Measurements from ENCODE around the gene UBFD1.

Gene UBFD1

DNA sequence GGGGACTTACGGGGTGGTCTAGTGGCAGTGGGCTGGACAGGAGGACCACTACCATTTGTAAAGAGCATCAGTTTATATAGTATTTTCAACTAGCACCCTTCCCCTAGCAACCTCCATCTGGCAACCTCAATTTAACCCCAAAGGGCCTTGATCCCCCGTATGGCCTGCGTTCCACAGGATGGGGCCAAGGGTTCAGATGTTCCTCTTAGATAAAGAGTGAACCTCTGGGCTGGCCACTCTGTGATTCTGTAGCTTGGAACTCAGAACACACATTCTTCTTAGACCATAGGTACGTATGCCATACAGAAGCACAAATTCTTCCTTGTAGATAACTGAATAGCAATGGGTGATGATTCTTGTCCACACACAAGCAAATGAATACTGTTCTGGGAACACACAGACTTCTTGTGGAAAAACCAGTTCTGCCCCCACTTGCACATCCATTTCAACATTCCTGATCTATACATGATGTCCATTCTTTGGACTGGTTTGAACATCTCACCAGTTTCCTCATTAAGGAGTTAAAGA lies 45.3 kb upstream of the UBFD1 start:
- H3K27me3 ChIP-seq: no peaks in the 10 kb centered on the region
- TF ChIP-seq Cebpa-rat (IDR thresholded peaks at IDR 0.05): no peak
- 0 out of 22 replicates have a peak overlapping the region, but pooled peaks of 1 of the 11 experiments have one; percentile 25 for H3K27ac ChIP-seq
- peaks cover 23 to 30% (median 25%) of the 10 kb centered on the region in 11 experiments; a peak in 21 of 22 replicates for H4K20me1 ChIP-seq
- no peak overlapping the region for H3K4me3 ChIP-seq
- no peak overlapping the region for H3K4me2 ChIP-seq
- no peaks in the 10 kb centered on the region for H3K9me3 ChIP-seq (replicated peaks in 1 of 11)
- no peak overlapping the region for H3K9ac ChIP-seq
- H3K36me3 ChIP-seq: peaks cover 0 to 25% (median 10%) of the 10 kb centered on the region in 11 experiments; a peak in 12 of 22 replicates
- peaks cover 46 to 68% (median 57%) of the 10 kb centered on the region in 10 experiments for H3K4me1 ChIP-seq

DNA sequence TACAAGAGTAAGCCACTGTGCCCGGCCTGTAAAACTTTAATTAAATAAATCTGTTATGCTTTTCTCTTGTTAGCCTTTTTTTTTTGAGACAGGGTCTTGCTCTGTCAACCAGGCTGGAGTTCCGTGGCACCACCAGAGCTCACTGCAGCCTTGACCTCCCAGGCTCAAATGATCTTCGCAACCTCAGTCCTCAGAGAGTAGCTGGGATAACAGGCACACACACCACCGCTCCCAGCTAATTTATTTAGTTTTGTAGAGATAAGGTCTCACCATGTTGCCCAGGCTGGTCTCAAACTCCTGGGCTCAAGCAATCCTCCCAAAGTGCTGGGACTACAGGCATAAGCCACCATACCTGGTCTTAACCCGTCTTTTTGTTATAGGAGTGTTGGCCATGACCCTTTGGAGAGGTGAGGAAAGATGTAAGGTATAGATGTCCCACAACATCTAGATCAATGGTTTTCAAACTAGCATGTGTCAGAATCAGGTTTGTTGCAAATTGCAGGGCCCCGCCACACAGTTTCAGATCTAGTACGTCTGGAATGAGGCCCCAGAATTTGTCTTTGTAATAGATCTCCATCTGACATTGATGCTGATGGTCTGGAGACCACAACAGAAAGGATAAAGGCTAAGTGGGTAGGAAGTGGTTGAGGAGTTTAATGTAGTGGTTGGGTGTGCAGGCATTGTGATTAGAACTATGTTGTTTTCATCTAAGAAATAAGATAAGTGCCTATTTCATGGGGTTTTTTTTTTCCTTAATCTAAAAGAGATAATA lies 43.0 kb upstream of the UBFD1 start:
- H3K4me2 ChIP-seq: peak overlapping the region in 7 of 11 experiments; percentile 9 to 84 (median 49); a peak in 11 of 22 replicates
- peak overlapping the region in 3 of 11 experiments; percentile 19 to 30 (median 27); a peak in 3 of 22 replicates for H3K27ac ChIP-seq

DNA sequence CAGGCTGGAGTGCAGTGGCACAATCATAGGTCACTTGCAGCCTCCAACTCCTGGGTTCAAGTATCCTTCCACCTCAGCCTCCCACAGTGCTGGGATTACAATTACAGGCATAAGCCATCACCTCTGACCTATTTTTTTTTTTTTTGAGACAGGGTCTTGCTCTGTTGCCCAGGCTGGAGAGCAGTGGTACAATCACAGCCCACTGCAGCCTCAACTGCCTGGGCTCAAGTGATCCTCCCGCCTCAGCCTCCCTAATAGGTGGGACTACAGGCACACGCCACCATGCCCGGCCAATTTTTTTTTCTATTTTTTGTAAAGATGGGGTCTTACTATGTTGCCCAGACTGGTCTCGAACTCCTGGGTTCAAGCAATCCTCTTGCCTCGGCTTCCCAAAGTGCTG lies 41.6 kb upstream of the UBFD1 start:
- no peak for TF ChIP-seq Cebpa-rat (IDR thresholded peaks at IDR 0.05)
- H3K9ac ChIP-seq: peak overlapping the region in 8 of 11 experiments; percentile 45 to 75 (median 52); a peak in 7 of 22 replicates
- 0 out of 22 replicates have a peak, but pooled peaks cover 0 to 4% (median 0%) of the 10 kb centered on the region in 11 experiments for H4K20me1 ChIP-seq
- H3K4me1 ChIP-seq: peaks cover 59 to 84% (median 70%) of the 10 kb centered on the region in 10 experiments
- peak overlapping the region in 10 of 11 experiments; percentile 28 to 96 (median 80); a peak in 18 of 22 replicates for H3K27ac ChIP-seq
- H3K27me3 ChIP-seq: no peaks in the 10 kb centered on the region
- H3K36me3 ChIP-seq: peaks cover 0 to 23% (median 11%) of the 10 kb centered on the region in 11 experiments; a peak in 10 of 22 replicates
- H3K4me3 ChIP-seq: no peak overlapping the region
- H3K9me3 ChIP-seq (replicated peaks in 1 of 11): no peaks in the 10 kb centered on the region
- H3K4me2 ChIP-seq: peak overlapping the region; percentile 37 to 84 (median 69); a peak in 20 of 22 replicates

More for the DNA sequence above, 43.0 kb upstream of the UBFD1 start:
- peaks cover 0 to 19% (median 6%) of the 10 kb centered on the region in 11 experiments; a peak in 10 of 22 replicates for H3K36me3 ChIP-seq
- no peak for TF ChIP-seq Cebpa-rat (IDR thresholded peaks at IDR 0.05)
- H3K9me3 ChIP-seq (replicated peaks in 1 of 11): no peaks in the 10 kb centered on the region
- no peak overlapping the region for H3K4me3 ChIP-seq
- 0 out of 22 replicates have a peak overlapping the region, but pooled peaks of 1 of the 11 experiments have one; percentile 6 for H3K9ac ChIP-seq
- peaks cover 55 to 75% (median 61%) of the 10 kb centered on the region in 10 experiments for H3K4me1 ChIP-seq
- H4K20me1 ChIP-seq: peaks cover 0 to 7% (median 1%) of the 10 kb centered on the region in 11 experiments; a peak in 14 of 22 replicates
- no peaks in the 10 kb centered on the region for H3K27me3 ChIP-seq

DNA sequence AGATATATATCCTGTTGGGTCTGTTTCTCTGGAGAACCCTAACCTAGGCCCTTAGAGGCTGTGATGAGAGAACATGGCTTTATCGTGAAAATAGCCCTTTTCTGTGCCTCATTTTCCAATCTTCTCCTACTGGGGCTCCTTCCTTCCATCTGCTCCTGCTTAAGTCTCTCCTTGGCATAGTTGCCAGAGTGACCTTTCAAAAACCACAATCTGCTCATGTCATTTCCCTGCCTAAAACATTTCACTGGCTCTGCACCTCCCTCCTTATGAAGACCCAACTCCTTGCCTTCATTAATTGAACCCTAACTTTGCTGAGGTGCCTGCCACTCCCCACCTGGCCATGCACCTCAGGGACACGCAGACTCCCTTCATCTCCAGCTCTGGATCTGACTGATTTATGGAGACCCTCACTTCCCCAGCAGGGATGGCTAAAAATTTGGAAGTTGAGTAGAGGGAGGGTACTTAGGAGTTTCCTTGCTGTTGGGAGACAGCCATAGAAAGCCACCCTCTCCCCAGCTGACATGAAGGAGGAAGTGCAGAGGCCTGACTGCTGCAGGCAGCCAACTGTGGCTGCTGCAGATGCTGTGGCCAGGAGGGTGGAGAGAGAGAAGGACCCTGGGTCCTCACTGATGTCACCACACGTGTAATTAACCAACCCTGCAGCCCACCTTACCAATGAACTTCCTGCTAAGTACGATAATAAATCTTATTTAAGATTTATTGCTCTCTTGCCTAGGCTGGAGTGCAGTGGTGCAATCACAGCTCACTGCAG lies 41.0 kb upstream of the UBFD1 start:
- no peaks in the 10 kb centered on the region for H3K27me3 ChIP-seq
- H3K36me3 ChIP-seq: peaks cover 0 to 26% (median 14%) of the 10 kb centered on the region in 11 experiments; a peak in 12 of 22 replicates
- peak overlapping the region; percentile 37 to 84 (median 69) for H3K4me2 ChIP-seq
- H3K9ac ChIP-seq: peak overlapping the region in 8 of 11 experiments; percentile 45 to 75 (median 52); a peak in 12 of 22 replicates
- 0 out of 22 replicates have a peak, but pooled peaks cover 0 to 4% (median 0%) of the 10 kb centered on the region in 11 experiments for H4K20me1 ChIP-seq
- peak overlapping the region in 10 of 11 experiments; percentile 28 to 96 (median 80); a peak in 21 of 22 replicates for H3K27ac ChIP-seq
- TF ChIP-seq Cebpa-rat (IDR thresholded peaks at IDR 0.05): no peak
- peaks cover 52 to 85% (median 70%) of the 10 kb centered on the region in 10 experiments for H3K4me1 ChIP-seq
- H3K9me3 ChIP-seq (replicated peaks in 1 of 11): no peaks in the 10 kb centered on the region
- H3K4me3 ChIP-seq: no peak overlapping the region

- H3K9ac ChIP-seq: peak overlapping the region in 10 of 11 experiments; percentile 48 to 78 (median 64); a peak in 18 of 22 replicates
- H3K27ac ChIP-seq: peak overlapping the region; percentile 60 to 96 (median 83); a peak in 21 of 22 replicates
Measured at GRCh38 chr16:23518435-23518891, 39.1 kb upstream of the UBFD1 start.

DNA sequence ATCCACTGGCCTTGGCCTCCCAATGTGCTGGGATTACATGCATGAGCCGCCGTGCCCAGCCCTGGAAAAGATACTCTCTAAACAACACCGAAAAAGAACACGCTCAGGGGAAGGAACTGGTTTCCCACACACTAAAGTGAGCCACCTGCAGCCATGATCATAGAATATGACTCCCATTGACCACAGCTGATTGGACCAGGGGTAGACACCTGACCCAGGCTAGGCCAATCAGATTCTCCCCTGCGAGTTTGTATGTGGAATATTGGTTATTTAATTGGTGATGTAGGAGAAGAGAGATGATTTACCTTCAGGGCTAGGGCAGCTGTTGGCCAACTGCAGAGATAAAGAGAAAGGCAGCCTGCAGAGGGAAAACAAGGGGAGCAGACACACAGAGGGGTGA lies 38.2 kb upstream of the UBFD1 start:
- H3K36me3 ChIP-seq: peaks cover 0 to 52% (median 39%) of the 10 kb centered on the region in 11 experiments; a peak in 19 of 22 replicates
- H3K9me3 ChIP-seq (replicated peaks in 1 of 11): no peaks in the 10 kb centered on the region
- peak overlapping the region; percentile 60 to 96 (median 83); a peak in 21 of 22 replicates for H3K27ac ChIP-seq

More at GRCh38 chr16:23518435-23518891, 39.1 kb upstream of the UBFD1 start:
- Histone ChIP-seq H3K4me1 (peaks cover 52 to 96% (median 77%) of the 10 kb centered on the region in 10 experiments), H3K4me2 (peak overlapping the region; percentile 38 to 91 (median 72)), H3K9me3 (replicated peaks in 1 of 11) (no peaks in the 10 kb centered on the region), H3K4me3 (no peak overlapping the region), H3K27me3 (no peaks in the 10 kb centered on the region), H4K20me1 (0 out of 22 replicates have a peak, but pooled peaks cover 0 to 4% (median 0%) of the 10 kb centered on the region in 11 experiments), H3K36me3 (peaks cover 0 to 45% (median 32%) of the 10 kb centered on the region in 11 experiments; a peak in 19 of 22 replicates)
- peak in 5 of 11 experiments; percentile 14 to 57 (median 51); a peak in 5 of 22 replicates for TF ChIP-seq Cebpa-rat (IDR thresholded peaks at IDR 0.05)

DNA sequence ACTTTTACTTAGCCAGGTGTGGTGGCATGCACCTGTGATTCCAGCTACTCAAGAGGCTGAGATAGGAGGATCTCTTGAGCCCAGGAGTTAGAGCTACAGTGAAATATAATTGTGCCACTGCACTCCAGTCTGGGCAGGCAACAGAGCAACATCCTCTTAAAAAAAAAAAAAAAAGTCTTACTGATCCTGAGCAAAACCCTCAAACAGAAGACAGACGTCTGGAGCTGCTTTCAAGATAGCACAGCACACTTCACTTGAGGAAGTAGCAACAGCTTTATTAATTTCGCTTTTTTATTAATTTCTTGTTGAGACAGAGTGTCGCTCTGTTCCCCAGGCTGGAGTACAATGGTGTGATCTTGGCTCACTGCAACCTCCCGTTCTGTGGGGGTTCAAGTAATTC lies 37.0 kb upstream of the UBFD1 start:
- Histone ChIP-seq H3K4me1 (peaks cover 39 to 93% (median 69%) of the 10 kb centered on the region in 10 experiments), H3K9ac (peak overlapping the region in 7 of 11 experiments; percentile 32 to 78 (median 73); a peak in 10 of 22 replicates), H4K20me1 (0 out of 22 replicates have a peak, but pooled peaks cover 0 to 4% (median 0%) of the 10 kb centered on the region in 11 experiments), H3K27ac (peak overlapping the region; percentile 17 to 96 (median 83); a peak in 20 of 22 replicates), H3K4me2 (peak overlapping the region in 8 of 11 experiments; percentile 20 to 91 (median 79); a peak in 15 of 22 replicates), H3K9me3 (replicated peaks in 1 of 11) (no peaks in the 10 kb centered on the region), H3K36me3 (peaks cover 0 to 60% (median 47%) of the 10 kb centered on the region in 11 experiments; a peak in 20 of 22 replicates), H3K27me3 (no peaks in the 10 kb centered on the region), H3K4me3 (0 out of 20 replicates have a peak overlapping the region, but pooled peaks of 1 of the 10 experiments have one; percentile 8)
- no peak for TF ChIP-seq Cebpa-rat (IDR thresholded peaks at IDR 0.05)

More for the DNA sequence above, 38.2 kb upstream of the UBFD1 start:
- peak overlapping the region; percentile 38 to 91 (median 72); a peak in 20 of 22 replicates for H3K4me2 ChIP-seq
- peak overlapping the region in 1 of 10 experiments; percentile 8; a peak in 1 of 20 replicates for H3K4me3 ChIP-seq
- 0 out of 22 replicates have a peak, but pooled peaks cover 0 to 4% (median 0%) of the 10 kb centered on the region in 11 experiments for H4K20me1 ChIP-seq
- no peaks in the 10 kb centered on the region for H3K27me3 ChIP-seq
- peak overlapping the region in 9 of 11 experiments; percentile 15 to 78 (median 68); a peak in 14 of 22 replicates for H3K9ac ChIP-seq
- peaks cover 51 to 100% (median 80%) of the 10 kb centered on the region in 10 experiments for H3K4me1 ChIP-seq
- TF ChIP-seq Cebpa-rat (IDR thresholded peaks at IDR 0.05): no peak
